Activated effector memory CD4-positive, alpha-beta T cell treated with anti-CD3 and anti-CD28 coated beads, Interleukin-2, amount 50 U/mL, for 16 hours (primary cell): Measurements from ENCODE around the gene PGLYRP1.
A peak's percentile ranks its signal among the peaks of the same experiment; 100 is the strongest.

Experiments used
- DNase-seq: peaks from one replicate; pipeline ENCODE4 v3.0.0-alpha.2; 2020

PGLYRP1 gene

DNA sequence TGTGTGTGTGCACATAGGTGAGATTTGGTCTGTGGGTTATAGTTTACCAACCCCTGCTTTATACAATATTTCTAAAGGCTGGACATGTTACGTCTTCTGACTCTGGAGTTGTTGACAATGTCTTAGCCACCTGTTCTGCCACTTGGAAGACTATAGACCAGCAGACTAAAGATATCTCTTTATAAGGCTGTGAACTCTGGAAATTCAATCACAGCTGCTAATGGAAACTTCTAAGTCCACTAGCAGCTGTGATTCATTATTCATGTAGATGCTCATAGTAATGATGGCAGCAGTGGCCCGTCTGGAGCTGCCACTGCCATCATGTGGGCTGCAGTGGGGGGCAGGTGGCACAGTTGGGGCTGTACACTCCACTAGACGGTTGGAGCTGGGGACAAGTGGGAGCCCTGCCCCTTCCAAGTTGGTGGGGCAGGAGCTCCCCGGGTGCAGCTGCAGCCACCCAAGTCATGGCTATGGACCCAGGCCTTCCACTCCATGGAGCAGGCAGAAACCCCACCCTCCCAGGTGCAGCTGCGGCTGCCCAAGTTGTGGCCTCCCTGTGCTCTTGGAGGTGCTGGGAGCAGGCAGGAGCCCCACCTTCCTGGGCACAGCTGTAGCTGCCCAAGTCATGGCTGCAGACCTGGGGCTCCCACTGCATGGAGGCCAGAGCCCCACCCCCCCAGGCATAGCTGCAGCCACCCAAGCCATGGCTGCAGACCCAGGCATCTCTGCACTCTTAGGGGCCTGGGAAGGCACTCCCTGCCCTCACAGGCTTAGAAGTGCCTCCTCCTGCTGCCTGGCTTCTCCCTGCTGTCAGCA lies 9.1 kb upstream of the PGLYRP1 start:
- no peak for DNase-seq

DNA sequence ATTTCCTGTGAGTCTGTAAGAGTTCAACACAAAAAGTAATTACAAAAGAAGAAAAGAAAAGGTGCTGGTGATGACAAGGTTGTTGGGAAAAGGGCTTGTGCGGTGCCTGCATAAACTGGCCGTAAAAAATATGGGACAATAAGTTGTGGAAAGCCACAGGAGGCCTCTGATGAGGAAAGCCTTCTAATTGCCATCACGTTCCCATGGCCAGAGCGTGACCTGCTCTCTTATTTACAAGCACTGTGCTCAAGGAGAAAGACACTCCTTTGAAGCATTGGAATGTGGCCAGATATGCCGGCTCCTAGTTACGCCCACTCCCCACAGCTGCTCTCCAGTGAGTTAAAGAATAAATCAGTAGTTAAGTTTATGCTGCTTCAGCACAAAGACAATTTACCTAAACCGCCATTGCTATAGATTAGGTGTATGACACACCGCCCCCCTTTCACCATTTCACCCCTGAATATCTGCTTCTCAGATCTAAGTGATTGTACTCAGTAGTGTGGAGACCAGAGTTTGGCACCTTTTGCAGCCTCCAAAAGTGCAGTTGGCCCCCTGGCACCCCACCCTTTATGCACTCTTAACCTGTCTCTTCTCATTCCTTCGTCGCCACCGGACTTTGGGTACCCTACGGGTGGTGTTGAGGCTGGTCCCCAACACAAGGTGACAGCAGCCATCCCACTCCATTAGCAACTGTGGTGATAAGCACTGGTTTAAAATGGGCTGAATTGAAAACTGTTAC lies 8.1 kb upstream of the PGLYRP1 start:
- no peak for DNase-seq

DNA sequence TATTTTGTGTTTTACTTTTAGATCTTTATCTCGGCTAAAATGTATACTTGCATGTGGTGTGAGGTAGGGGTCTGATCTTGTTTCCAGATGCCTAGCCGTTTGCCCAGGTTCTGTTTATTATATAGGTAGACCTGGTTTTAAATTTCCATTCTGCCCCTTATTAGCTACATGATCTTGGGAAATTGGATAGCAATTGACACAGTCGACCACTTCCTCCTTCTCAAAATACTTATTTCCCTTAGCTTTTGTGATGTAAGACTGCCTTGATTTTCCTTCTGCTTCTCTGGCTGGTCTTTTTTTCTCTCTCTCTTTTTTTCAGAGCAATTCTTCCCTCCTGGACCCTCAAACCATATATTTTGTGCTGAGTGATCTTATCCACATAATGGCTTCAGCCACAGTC lies 3.0 kb upstream of the PGLYRP1 start:
- no peak for DNase-seq

DNA sequence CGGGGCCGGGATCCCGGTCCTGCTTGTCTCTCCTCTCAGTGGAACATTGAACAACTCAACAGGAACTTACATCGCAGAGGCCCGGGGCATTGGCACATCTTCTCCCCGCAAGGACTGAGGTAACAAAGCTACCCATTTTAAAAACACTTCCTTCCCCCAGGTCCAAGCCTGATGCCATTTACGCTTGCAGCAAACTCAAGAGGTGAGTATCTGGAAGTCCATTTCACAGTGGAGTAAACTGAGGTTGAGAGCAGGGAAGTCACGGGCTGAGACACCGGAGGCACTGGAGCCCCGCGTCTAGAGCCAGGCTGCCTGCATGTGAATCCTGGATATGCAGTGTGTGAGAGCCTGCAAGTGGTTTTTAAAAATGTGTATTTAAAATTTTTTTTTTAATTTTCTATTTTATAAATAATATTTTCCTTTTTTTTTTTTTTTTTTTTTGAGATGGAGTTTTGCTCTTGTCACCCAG lies 492 bp upstream of the PGLYRP1 start:
- no peak for DNase-seq

DNA sequence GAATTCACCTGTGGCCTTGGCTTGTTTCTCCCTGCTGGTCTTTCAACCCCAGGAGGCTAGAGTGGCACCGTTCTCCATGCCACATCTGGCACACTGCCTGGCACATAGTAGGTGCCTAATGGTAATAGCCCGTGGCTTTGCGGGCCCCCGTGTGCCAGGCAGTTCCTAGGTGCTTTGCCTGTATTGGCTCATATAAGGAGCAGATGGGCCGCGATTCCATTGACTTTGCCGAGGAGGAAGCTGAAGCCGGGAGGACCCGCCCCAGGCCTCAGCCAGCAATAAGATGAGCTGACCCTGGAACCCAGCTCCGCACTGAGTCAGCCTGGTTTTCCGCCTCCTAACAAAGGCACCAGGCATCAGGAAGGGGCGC lies 807 bp downstream of the PGLYRP1 start:
- DNase-seq = no peak

DNA sequence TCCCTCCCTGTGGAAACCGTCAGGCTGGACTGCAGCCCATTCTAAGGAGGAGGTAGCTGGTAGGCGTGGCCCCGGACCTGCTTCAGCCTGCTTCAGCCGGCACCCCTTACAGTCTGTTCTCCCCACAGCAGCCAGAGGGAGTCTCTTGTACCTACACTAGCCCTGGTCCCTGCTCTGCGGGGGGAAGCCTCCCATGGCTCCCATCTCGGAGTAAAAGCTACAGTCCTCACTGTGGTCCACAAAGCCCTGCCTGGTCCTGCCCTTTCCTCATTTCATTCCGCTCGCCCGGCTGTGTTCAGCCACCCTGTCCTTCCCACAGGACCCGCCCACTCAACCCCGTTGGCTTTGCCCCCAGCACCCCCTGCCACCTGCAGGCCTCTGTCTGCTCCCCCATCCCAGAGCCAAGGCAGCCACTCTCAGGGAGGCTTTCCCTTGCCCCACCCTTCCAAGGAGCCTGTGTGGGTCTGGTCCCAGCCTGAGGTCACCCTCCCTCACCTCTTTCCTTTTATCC lies 1.3 kb downstream of the PGLYRP1 start:
- peak; percentile 56 for DNase-seq

DNA sequence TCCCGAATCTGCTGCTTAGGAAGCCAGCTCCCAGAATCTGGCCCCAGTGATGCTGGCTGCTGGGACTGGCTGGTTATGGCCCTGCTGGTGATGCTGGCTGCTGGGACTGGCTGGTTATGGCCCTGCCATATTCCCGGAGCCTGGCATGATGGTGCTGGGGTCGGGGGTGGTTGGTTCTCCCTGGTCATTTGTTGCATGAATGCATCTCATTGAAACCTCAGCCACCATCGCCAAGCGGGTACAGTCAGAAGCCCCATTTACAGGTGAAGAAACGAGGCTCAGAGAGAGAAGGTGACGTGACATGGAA lies 2.1 kb downstream of the PGLYRP1 start:
- no peak for DNase-seq

DNA sequence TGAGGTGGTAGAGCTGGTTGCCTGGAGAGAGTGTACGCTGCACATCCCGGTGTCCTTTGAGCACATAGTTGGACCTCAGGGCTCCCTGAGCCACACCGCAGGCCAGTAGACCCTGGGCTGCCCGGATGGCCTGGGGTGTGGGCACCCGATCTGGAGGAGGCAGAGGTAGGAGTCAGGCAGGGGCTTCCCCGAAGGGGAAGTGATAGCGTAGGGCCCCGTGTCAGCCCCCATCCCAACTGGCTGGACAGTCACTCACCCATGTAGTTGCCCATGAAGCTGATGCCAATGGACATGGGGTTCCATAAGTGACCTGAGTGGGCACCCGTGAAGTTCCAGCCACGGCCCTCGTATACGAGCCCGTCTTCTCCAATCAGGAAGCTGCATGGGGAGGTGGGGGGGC lies 3.6 kb downstream of the PGLYRP1 start:
- peak; percentile 33 for DNase-seq

DNA sequence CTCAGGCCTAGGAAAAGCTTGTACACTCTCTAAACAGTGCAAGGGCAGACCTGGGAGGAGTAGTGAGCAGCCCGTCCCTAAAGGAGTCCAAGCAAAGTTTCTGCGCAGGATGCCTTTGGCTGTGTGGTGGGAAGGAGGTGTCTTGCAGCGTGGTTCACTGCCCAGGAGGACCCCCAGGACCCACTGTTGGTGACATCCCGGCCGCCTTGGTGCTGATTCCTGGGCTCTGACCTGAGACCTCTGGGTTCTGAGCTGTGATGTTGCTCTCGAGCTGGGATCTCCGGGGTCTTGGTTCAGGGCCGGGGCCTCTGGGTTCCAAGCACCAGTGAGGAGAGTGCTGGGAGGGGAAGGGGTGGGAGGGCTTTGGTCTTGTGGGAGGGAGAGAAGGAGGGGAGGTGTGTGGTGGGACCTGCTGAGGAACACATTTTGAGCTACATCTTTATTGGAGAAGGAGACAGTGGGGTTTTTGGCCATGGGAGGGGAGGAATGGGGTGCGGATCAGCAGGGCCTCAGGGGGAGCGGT lies 4.1 kb downstream of the PGLYRP1 start:
- no peak for DNase-seq

DNA sequence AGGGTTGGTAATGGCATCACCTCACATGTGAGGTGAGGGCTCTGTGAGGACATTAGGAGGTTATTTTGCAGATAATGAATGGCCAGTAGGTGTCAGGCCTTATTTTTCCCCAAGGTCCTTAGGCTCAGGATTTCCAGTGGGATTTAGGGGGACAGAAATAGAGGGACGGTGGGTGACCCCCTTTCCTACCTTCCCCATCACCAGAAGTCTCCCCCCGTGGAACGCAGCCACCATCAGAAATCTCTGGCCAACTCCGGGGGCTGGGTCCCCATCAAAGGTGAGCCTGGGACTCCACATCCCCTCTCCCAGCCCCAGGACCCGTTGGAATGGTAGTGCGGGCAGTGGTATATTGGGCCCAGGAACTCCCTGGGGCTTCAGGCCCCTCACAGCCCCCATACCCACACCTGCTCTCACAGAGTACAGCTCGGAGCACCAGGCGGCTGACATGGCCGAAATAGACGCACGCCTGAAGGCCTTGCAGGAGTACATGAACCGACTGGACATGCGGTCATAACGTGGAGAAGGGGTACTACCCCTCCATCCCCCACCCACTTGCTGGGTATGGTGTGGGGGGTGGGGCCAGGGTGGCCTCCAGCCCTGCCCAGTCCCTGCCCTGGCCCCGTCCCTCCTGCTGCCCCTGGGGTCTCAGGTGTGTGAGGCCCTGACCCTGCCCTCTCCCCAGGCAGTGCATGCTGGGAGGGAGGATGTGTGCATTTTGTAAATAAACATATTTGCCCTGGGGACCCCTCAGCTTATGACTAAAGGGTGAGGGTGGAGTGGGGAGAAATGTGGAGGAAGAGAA lies 4.8 kb downstream of the PGLYRP1 start:
- no peak for DNase-seq

DNA sequence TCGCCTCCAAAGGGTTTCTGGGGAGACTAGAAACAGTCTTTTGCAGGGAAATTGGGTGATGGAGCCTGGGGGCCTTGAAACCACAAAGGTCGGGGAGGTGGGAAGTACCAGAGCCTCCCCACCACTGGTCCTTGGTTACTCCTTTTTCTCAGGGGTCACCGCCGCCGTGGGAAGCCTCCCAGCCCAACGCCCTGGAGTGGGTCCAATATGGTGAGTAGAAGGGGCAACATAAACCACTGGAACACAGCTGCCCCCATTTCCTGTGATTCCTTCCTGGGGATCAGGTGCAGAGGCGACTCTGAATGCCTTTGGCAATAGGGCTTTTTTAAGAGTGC lies 5.8 kb downstream of the PGLYRP1 start:
- DNase-seq = no peak

DNA sequence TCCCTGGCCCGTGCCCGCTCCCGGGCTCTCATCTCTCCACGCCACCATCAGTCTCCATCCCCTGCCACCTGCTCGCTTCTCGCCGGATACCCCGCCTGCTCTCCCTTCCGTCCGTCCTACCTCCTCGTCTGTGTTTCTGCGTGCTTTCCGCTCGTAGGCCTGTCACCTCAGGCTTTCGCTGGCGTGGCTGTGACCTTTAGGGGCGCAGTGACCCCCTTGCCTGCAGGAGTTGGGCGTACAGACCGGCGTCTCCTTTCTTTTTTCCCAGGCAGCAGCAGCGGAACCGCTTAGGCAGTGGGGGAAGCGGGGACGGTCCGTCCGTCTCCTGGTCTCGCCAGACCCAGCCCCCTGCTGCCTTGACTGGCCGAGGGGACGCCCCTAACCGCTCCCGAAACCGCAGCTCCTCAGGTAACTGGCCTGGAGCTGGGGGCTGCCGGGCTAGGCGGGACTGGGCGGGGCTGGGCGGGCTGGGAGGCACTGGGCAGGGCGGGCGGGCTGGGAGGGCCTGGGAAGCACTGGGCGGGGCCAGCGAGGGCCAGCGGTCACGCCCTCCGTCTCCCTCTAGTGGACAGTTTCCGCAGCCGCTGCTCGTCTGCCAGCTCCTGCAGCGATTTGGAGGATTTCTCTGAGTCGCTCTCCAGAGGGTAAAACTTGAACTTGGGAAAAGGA lies 6.3 kb downstream of the PGLYRP1 start:
- DNase-seq = peak; percentile 94

DNA sequence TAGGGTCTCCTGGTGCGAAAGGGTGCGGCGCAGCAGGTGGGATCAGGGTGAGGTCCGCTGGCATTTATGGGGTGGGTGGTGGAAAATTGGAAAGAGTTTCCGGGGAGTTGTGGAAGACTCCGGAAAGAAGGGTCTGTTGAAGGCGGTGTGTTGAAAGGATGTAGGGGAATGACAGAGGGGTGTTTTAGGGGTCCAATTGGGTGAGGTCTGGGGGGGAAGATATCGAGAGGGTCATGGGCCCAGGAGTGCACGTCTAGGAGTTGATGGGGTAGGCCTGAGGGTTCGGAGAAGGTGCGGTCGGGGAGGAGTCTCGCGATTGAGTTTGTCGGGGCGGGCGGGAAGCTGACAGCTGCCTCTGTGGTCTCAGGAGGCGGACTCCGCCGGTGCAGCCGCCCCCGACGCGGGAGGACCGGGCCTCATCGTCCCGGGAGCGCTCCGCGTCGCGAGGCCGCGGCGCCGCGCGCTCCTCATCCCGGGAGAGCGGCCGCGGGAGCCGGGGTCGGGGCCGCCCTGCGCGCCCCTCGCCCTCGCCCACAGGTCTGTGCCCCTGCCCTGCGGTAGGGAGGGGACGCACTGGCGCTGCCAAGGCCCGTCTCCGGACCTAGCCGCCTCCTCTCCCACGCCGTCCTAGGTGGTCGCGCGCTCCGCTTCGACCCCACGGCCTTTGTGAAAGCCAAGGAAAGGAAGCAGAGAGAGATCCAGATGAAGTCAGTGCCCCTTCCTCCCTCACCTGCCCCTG lies 7.0 kb downstream of the PGLYRP1 start:
- peak; percentile 77 for DNase-seq

DNA sequence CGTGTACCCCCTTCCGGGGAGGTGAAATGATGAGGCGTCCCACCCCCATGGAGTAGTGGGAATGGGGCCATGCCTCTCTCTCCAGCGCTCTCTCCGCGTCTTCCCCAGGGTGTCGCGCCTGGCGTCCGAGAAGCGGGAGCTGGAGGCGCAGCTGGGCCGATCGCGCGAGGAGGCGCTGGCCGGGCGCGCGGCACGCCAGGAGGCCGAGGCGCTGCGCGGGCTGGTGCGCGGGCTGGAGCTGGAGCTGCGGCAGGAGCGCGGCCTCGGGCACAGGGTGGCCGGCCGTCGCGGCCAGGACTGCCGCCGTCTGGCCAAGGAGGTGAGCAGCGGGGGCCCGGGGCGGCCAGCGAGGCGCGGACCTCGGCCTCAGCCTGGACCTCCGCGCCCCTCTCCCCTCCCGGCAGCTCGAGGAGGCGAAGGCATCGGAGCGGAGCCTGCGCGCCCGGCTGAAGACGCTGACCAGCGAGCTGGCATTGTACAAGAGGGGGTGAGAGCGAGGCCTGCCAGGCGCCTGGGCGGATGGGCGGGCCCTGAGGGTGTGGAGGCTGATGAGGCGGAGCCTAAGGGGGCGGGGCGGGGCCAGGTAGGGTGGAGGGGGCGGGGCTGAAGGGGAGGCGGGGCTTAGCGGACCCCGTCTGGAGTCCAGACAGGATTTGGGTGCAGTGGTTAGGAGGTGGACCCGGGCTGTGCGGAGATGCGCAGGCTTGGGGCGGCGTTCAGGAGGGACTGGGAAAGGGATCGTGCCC lies 7.7 kb downstream of the PGLYRP1 start:
- peak; percentile 89 for DNase-seq

DNA sequence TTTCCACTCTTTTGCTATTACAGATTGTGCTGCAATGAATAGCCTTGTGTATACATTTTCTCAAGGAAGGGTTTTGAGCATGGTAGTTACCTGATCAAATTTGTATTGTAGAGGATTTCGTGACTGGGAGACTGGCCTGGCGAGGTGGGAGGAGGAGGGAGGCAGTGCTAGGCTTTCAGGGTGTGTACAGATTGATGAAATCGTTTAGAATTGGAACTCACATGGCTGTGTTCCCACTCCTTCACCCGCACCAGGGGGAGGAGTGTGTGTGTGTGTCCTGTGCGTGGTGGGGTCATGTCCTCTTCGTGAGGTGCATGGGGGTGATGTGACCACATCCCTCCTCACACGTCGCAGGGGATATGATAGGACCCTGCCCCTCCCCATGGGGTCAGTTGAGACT lies 8.3 kb downstream of the PGLYRP1 start:
- DNase-seq = no peak

DNA sequence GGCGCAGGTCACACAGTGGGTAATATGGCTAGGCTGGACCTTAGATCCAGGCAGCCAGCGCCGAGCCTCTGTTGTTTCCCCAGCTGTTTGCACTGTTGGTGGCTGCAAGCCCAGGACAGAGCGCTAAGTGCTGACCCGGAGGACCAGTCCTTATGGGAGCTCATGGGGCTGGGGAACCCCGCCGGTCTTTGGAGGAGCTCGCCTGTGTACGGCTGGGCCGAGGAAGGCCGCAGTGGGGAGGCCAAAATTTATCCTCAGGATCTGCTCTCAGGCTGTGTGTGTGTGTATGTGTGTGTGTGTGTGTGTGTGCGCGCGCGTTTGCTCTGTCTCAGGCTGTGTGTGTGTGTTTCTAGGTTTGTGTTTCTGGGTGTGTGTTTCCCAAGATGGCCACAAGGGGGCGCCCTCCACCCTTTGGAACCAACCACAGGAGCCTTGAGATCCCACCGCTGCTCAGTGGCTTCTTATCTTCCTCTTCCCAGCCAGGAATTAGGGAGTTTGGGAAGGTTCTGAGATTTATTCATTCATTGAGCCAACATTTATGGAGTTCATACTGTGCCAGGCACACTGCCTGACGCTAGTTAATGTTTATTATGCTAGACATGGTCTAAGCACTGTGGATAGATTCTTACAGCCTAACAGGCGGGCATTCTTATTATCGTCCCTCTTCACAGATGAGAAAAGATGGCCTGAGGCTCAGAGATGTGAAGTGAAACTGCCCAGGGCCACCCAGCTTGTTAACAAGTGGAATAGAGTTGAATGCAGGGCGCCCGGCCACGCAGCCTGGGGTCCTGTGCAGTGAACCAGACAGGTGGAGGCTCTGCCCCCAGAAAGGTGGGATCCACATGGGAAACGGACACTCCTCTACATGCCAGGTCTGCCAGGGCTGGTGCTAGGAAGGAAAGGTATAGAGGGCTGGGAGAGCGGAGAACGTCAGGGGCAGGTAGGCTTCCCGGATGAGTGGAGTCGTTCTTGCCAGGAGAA lies 13.0 kb downstream of the PGLYRP1 start:
- peak; percentile 89 for DNase-seq

DNA sequence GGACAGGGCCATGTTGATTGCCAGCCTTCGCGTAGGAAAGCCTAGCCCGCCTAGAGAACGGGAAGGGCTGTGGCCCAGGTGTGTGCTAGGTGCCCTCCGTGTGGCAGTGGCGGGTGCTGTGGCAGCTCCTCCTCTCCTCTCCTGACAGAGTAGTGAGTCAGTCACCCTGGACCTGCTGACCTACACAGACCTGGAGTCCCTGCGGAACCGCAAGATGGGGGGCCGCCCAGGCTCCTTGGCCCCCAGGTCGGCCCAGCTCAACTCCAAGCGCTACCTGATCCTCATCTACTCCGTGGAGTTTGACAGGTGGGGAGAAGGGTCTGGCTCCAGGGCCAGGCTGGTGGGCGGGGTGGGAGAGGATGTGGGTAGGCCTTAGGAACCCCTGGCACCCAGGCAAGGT lies 16.4 kb downstream of the PGLYRP1 start:
- no peak for DNase-seq

DNA sequence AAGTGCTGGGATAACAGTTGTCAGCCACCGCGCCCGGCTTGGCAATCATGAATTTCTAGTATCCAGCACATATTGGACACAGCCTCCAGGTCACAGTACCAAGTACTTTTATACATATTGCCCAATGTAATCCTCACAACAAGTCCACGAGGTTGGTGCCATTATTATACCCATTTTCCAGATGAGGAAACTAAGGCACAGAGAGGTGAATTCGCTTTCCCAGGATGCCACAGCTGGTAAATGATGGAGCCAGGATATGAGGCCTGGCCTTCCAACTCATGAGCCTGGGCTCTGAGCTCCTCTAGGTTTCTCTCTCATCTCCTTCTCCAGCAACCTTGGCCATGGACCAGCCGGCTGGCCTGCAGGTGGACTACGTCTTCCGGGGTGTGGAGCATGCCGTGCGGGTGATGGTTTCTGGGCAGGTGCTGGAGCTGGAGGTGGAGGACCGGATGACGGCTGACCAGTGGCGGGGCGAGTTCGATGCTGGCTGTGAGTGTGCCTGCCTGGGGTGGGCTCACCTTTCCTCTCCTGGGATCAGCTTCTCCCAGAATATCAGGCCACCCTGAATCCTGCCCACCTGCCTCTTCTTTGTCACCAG lies 20.1 kb downstream of the PGLYRP1 start:
- DNase-seq = no peak

DNA sequence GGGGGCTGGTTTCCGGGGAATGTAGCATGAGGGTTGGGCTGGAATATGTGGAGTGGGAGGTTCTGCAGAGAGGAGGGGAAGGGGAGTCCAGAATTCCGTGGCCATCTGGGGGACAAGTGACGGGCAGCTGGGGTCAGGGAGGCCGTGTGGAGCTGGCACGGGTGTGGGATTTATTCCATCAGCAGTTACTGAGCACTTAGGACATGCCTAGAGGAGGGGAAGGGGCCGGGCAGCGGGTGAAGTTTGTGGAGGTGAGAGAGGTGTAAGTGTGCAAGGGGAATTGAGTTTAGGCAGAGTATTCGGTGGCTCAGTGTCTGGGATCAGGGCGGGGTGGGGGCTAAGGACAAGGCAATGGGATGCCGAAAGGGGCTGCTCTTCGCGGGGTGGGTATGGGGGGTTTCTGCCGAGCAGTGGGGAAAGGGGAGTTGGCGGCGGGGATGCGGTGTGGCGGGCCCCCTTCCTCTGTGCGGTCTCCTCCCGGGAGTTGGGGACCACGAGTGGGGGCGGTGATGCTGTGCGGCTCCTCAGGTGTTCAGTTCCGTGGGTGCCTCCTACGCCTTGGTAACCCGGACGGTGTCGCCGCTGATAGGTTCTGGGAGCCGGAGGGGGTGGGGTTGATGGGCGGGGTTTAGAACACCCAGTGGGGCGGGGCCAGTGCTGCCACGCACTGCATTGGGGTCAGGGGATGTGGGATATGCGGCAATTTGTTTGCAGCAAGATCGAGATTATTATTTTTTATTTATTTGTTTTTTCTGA lies 22.2 kb downstream of the PGLYRP1 start:
- DNase-seq = peak; percentile 90
